ENCODE data around the gene AAMP.

Gene AAMP

GRCh38 chr2:218293715-218294429 is 23.9 kb upstream of the AAMP start:
- DNase-seq: no peak

GRCh38 chr2:218292048-218293014 is 22.4 kb upstream of the AAMP start, which contains the start of gene TMBIM1:
TMBIM1 (minus strand) TSS chr2:218292503; CDS start chr2:218282141, 10,362 bp downstream.
- no peak for DNase-seq

- DNase-seq: no peak
Observed at GRCh38 chr2:218291318-218292047, 21.5 kb upstream of the AAMP start.

- no peak for DNase-seq
Observed at GRCh38 chr2:218290316-218291261, 20.7 kb upstream of the AAMP start.

- DNase-seq: no peak
Observed at GRCh38 chr2:218289639-218290315, 19.8 kb upstream of the AAMP start.

- DNase-seq: peak; percentile 47
Observed at GRCh38 chr2:218286570-218287459, 16.9 kb upstream of the AAMP start.

GRCh38 chr2:218285604-218286003 is 15.7 kb upstream of the AAMP start:
- no peak for DNase-seq

- no peak for DNase-seq
Observed at GRCh38 chr2:218284106-218284811, 14.3 kb upstream of the AAMP start.

- DNase-seq: no peak
Observed at GRCh38 chr2:218282173-218282991, 12.4 kb upstream of the AAMP start.

- DNase-seq: no peak
Observed at GRCh38 chr2:218281449-218281848, 11.5 kb upstream of the AAMP start.

GRCh38 chr2:218280260-218280870 is 10.4 kb upstream of the AAMP start:
- DNase-seq: no peak

GRCh38 chr2:218278531-218279360 is 8.8 kb upstream of the AAMP start:
- DNase-seq: no peak

- DNase-seq: no peak
Observed at GRCh38 chr2:218277921-218278320, 8.0 kb upstream of the AAMP start.

GRCh38 chr2:218276986-218277755 is 7.2 kb upstream of the AAMP start:
- DNase-seq: no peak

GRCh38 chr2:218275371-218276072 is 5.6 kb upstream of the AAMP start:
- DNase-seq: no peak

GRCh38 chr2:218274586-218274985 is 4.6 kb upstream of the AAMP start:
- no peak for DNase-seq
